BLaER1 treated with 17β-estradiol and CSF1 and Interleukin-3, amounts not matched to agents 10 nM and 100 nM (cell line): ENCODE results near the gene CYP8B1.
"Not testable (repeated sequence)": the region's sequence is repeated elsewhere in the genome, so short reads cannot be mapped to it uniquely, and the experiment has no call there.

Experiments
- H3K27ac ChIP-seq, 11 experiments: shearing (Covaris generic); formaldehyde crosslinking; 2 replicates each; pipeline ENCODE4 v1.8.1; 2022
- H3K27me3 ChIP-seq, 11 experiments: shearing (Covaris generic); formaldehyde crosslinking; 2 replicates each; pipeline ENCODE4 v1.8.1; 2022
- H3K36me3 ChIP-seq, 11 experiments: shearing (Covaris generic); formaldehyde crosslinking; 2 replicates each; pipeline ENCODE4 v1.8.1; 2022
- H3K4me1 ChIP-seq, 10 experiments: shearing (Covaris generic); formaldehyde crosslinking; 2 replicates each; pipeline ENCODE4 v1.8.1; 2022
- H3K4me2 ChIP-seq, 11 experiments: shearing (Covaris generic); formaldehyde crosslinking; 2 replicates each; pipeline ENCODE4 v1.8.1; 2022
- H3K4me3 ChIP-seq, 10 experiments: shearing (Covaris generic); formaldehyde crosslinking; 2 replicates each; pipeline ENCODE4 v1.8.1; 2022
- H3K9ac ChIP-seq, 11 experiments: shearing (Covaris generic); formaldehyde crosslinking; 2 replicates each; pipeline ENCODE4 v1.8.1; 2022
- H3K9me3 ChIP-seq, 11 experiments: shearing (Covaris generic); formaldehyde crosslinking; replicated peaks in 1 of 11; 2 replicates each; pipeline ENCODE4 v1.8.1; 2022
- H4K20me1 ChIP-seq, 11 experiments: shearing (Covaris generic); formaldehyde crosslinking; 2 replicates each; pipeline ENCODE4 v1.8.1; 2022
- Cebpa-rat ChIP-seq, 11 experiments: shearing (Covaris generic); IDR thresholded peaks; 2 replicates each; pipeline ENCODE4 v1.8.1; 2022

CYP8B1 gene

GRCh38 chr3:42891042-42891441 is 15.4 kb upstream of the CYP8B1 start:
- Histone ChIP-seq H3K4me1 (no peaks in the 10 kb centered on the region), H3K36me3 (no peaks in the 10 kb centered on the region), H4K20me1 (no peaks in the 10 kb centered on the region), H3K27me3 (no peaks in the 10 kb centered on the region), H3K27ac (no peak overlapping the region), H3K4me3 (no peak overlapping the region), H3K9ac (no peak overlapping the region), H3K9me3 (no peaks in the 10 kb centered on the region), H3K4me2 (no peak overlapping the region)
- TF ChIP-seq Cebpa-rat (IDR thresholded peaks at IDR 0.05), result no peak

GRCh38 chr3:42887084-42887483 is 11.4 kb upstream of the CYP8B1 start:
- peaks cover 0 to 5% (median 0%) of the 10 kb centered on the region in 10 experiments; a peak in 6 of 20 replicates for H3K4me1 ChIP-seq
- H3K27me3 ChIP-seq, result no peaks in the 10 kb centered on the region
- TF ChIP-seq Cebpa-rat (IDR thresholded peaks at IDR 0.05), result no peak
- no peaks in the 10 kb centered on the region for H3K9me3 ChIP-seq
- H4K20me1 ChIP-seq, result no peaks in the 10 kb centered on the region
- no peak overlapping the region for H3K9ac ChIP-seq
- H3K4me2 ChIP-seq, result 0 out of 22 replicates have a peak overlapping the region, but pooled peaks of 1 of the 11 experiments have one; percentile 1
- H3K4me3 ChIP-seq, result no peak overlapping the region
- no peak overlapping the region for H3K27ac ChIP-seq
- H3K36me3 ChIP-seq, result no peaks in the 10 kb centered on the region

- Histone ChIP-seq H3K4me3 (no peak overlapping the region), H3K4me1 (peaks cover 3 to 12% (median 6%) of the 10 kb centered on the region in 10 experiments; a peak in 18 of 20 replicates), H4K20me1 (no peaks in the 10 kb centered on the region), H3K27me3 (no peaks in the 10 kb centered on the region), H3K36me3 (no peaks in the 10 kb centered on the region), H3K9ac (no peak overlapping the region), H3K27ac (no peak overlapping the region), H3K4me2 (0 out of 22 replicates have a peak overlapping the region, but pooled peaks of 1 of the 11 experiments have one; percentile 1), H3K9me3 (no peaks in the 10 kb centered on the region)
- no peak for TF ChIP-seq Cebpa-rat (IDR thresholded peaks at IDR 0.05)
Measured at GRCh38 chr3:42886294-42886822, 10.7 kb upstream of the CYP8B1 start.

GRCh38 chr3:42884324-42884723 is 8.6 kb upstream of the CYP8B1 start:
- H3K9me3 ChIP-seq, result no peaks in the 10 kb centered on the region
- no peak overlapping the region for H3K4me3 ChIP-seq
- no peaks in the 10 kb centered on the region for H3K27me3 ChIP-seq
- no peaks in the 10 kb centered on the region for H3K36me3 ChIP-seq
- peaks cover 9 to 21% (median 13%) of the 10 kb centered on the region in 10 experiments; a peak in 19 of 20 replicates for H3K4me1 ChIP-seq
- no peak overlapping the region for H3K4me2 ChIP-seq
- no peak overlapping the region for H3K27ac ChIP-seq
- H4K20me1 ChIP-seq, result no peaks in the 10 kb centered on the region
- TF ChIP-seq Cebpa-rat (IDR thresholded peaks at IDR 0.05), result no peak
- H3K9ac ChIP-seq, result no peak overlapping the region

GRCh38 chr3:42883251-42883930 is 7.7 kb upstream of the CYP8B1 start:
- not testable (repeated sequence) for H3K4me3 ChIP-seq, H3K27me3 ChIP-seq, H4K20me1 ChIP-seq, H3K9me3 ChIP-seq, H3K9ac ChIP-seq, H3K36me3 ChIP-seq, H3K4me2 ChIP-seq, H3K27ac ChIP-seq
- peaks cover 9 to 21% (median 13%) of the 10 kb centered on the region in 10 experiments; a peak in 19 of 20 replicates for H3K4me1 ChIP-seq

- Histone ChIP-seq H3K9ac (peak overlapping the region; percentile 65 to 84 (median 81)), H3K27me3 (no peaks in the 10 kb centered on the region), H4K20me1 (no peaks in the 10 kb centered on the region), H3K4me3 (peak overlapping the region; percentile 57 to 73 (median 65)), H3K36me3 (no peaks in the 10 kb centered on the region), H3K9me3 (no peaks in the 10 kb centered on the region), H3K27ac (peak overlapping the region; percentile 56 to 83 (median 75); a peak in 21 of 22 replicates), H3K4me1 (peaks cover 9 to 21% (median 13%) of the 10 kb centered on the region in 10 experiments; a peak in 19 of 20 replicates), H3K4me2 (peak overlapping the region; percentile 76 to 97 (median 88))
- TF ChIP-seq Cebpa-rat (IDR thresholded peaks at IDR 0.05), result no peak
Measured at GRCh38 chr3:42880601-42881451, 5.1 kb upstream of the CYP8B1 start.

GRCh38 chr3:42880183-42880582 is 4.5 kb upstream of the CYP8B1 start:
- peak overlapping the region in 10 of 11 experiments; percentile 74 to 84 (median 81); a peak in 15 of 22 replicates for H3K9ac ChIP-seq
- H3K4me2 ChIP-seq, result peak overlapping the region; percentile 76 to 97 (median 88)
- no peaks in the 10 kb centered on the region for H4K20me1 ChIP-seq
- no peaks in the 10 kb centered on the region for H3K9me3 ChIP-seq
- peaks cover 9 to 21% (median 13%) of the 10 kb centered on the region in 10 experiments; a peak in 19 of 20 replicates for H3K4me1 ChIP-seq
- no peaks in the 10 kb centered on the region for H3K27me3 ChIP-seq
- H3K27ac ChIP-seq, result peak overlapping the region in 7 of 11 experiments; percentile 70 to 83 (median 76); a peak in 7 of 22 replicates
- no peak for TF ChIP-seq Cebpa-rat (IDR thresholded peaks at IDR 0.05)
- peak overlapping the region in 7 of 10 experiments; percentile 57 to 69 (median 63); a peak in 12 of 20 replicates for H3K4me3 ChIP-seq
- H3K36me3 ChIP-seq, result no peaks in the 10 kb centered on the region

GRCh38 chr3:42877881-42878280 is 2.2 kb upstream of the CYP8B1 start:
- H3K9me3 ChIP-seq, result no peaks in the 10 kb centered on the region
- no peak overlapping the region for H3K4me3 ChIP-seq
- H3K27me3 ChIP-seq, result no peaks in the 10 kb centered on the region
- no peak overlapping the region for H3K4me2 ChIP-seq
- H4K20me1 ChIP-seq, result no peaks in the 10 kb centered on the region
- no peaks in the 10 kb centered on the region for H3K36me3 ChIP-seq
- no peak for TF ChIP-seq Cebpa-rat (IDR thresholded peaks at IDR 0.05)
- no peak overlapping the region for H3K9ac ChIP-seq
- no peak overlapping the region for H3K27ac ChIP-seq
- peaks cover 9 to 21% (median 13%) of the 10 kb centered on the region in 10 experiments; a peak in 19 of 20 replicates for H3K4me1 ChIP-seq
